Measurements from ENCODE around the gene MTFMT.

DNA sequence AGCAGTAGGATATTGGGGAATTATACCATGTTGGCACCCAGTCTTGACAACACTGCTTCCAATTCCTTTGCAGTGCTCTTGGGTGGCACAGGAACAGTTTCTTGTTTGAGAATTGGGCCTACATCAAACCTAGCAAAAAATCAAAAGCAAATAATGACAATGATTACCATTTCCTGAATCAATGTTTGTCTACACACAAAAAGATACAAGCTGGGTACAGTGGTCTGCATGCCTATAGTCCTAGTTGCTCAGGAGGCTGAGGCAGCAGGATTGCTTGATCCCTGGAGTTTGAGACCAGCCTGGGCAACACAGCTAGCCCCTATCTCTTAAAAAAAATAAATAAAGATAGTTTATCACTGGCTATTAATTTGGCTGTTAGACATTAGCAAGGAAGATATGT is 8.0 kb downstream of the MTFMT start:
- TF ChIP-seq FOXK2 (IDR thresholded peaks at IDR 0.05) (no peak), SP1 (IDR thresholded peaks at IDR 0.05) (no peak), LEF1 (IDR thresholded peaks at IDR 0.05; ENCODE audit: borderline replicate concordance) (no peak), TARDBP (IDR thresholded peaks at IDR 0.05) (no peak), FOXA1 (IDR thresholded peaks at IDR 0.05) (no peak), BHLHE40 (IDR thresholded peaks at IDR 0.05; ENCODE audit: borderline replicate concordance) (no peak), ARNT (IDR thresholded peaks at IDR 0.05) (no peak)

All from HEK293T (cell line).